BLaER1 (cell line): ENCODE data around the gene TEP1.
"Not testable (repeated sequence)": the region's sequence is repeated elsewhere in the genome, so short reads cannot be mapped to it uniquely, and the experiment has no call there.

Experiments
- H3K27ac ChIP-seq: shearing (Covaris generic); formaldehyde crosslinking; 2 replicates; pipeline ENCODE4 v1.8.1; 2022
- H3K27me3 ChIP-seq: shearing (Covaris generic); formaldehyde crosslinking; 2 replicates; pipeline ENCODE4 v1.8.1; 2022
- H3K36me3 ChIP-seq: shearing (Covaris generic); formaldehyde crosslinking; 2 replicates; pipeline ENCODE4 v1.8.1; 2022
- H3K4me1 ChIP-seq: shearing (Covaris generic); formaldehyde crosslinking; 2 replicates; pipeline ENCODE4 v1.8.1; 2022
- H3K4me2 ChIP-seq: shearing (Covaris generic); formaldehyde crosslinking; 2 replicates; pipeline ENCODE4 v1.8.1; 2022
- H3K4me3 ChIP-seq: shearing (Covaris generic); formaldehyde crosslinking; 2 replicates; pipeline ENCODE4 v1.8.1; 2022
- H3K9ac ChIP-seq: shearing (Covaris generic); formaldehyde crosslinking; 2 replicates; pipeline ENCODE4 v1.8.1; 2022
- H3K9me3 ChIP-seq: shearing (Covaris generic); formaldehyde crosslinking; 2 replicates; pipeline ENCODE4 v1.8.1; 2022
- H4K20me1 ChIP-seq: shearing (Covaris generic); formaldehyde crosslinking; 2 replicates; pipeline ENCODE4 v1.8.1; 2022
- Cebpa-rat ChIP-seq: shearing (Covaris generic); IDR thresholded peaks from 2 replicates; pipeline ENCODE4 v1.8.1; 2022

TEP1 gene

GRCh38 chr14:20446889-20447288 lies 33.6 kb upstream of the TEP1 start:
- TF ChIP-seq Cebpa-rat: no peak
- peaks cover 43% of the 10 kb centered on the region for H3K4me1 ChIP-seq
- no peak overlapping the region for H3K4me3 ChIP-seq
- no peaks in the 10 kb centered on the region for H4K20me1 ChIP-seq
- peaks cover 18% of the 10 kb centered on the region for H3K9me3 ChIP-seq
- peaks cover 96% of the 10 kb centered on the region for H3K36me3 ChIP-seq
- H3K27me3 ChIP-seq: no peaks in the 10 kb centered on the region
- H3K4me2 ChIP-seq: no peak overlapping the region
- H3K9ac ChIP-seq: no peak overlapping the region
- no peak overlapping the region for H3K27ac ChIP-seq

DNA sequence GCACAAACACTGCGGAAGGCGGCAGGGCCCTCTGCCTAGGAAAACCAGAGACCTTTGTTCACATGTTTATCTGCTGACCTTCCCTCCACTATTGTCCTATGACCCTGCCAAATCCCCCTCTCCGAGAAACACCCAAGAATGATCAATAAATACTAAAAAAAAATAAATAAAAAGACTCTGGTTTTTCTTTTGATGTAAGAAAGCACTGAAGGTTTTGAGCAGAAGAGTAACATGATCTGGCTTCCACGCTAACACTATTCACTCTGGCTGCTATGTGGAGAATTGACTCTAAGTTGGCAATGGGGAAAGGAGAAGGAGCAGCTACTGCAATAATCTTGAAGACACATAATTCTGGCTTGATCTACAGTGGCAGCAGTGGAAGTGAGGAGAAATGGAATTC lies 30.3 kb upstream of the TEP1 start:
- H3K27ac ChIP-seq, H4K20me1 ChIP-seq, H3K4me2 ChIP-seq, H3K27me3 ChIP-seq, H3K4me3 ChIP-seq, H3K9ac ChIP-seq: not testable (repeated sequence)
- Histone ChIP-seq H3K4me1 (peaks cover 61% of the 10 kb centered on the region), H3K9me3 (peaks cover 18% of the 10 kb centered on the region), H3K36me3 (peaks cover 66% of the 10 kb centered on the region)

DNA sequence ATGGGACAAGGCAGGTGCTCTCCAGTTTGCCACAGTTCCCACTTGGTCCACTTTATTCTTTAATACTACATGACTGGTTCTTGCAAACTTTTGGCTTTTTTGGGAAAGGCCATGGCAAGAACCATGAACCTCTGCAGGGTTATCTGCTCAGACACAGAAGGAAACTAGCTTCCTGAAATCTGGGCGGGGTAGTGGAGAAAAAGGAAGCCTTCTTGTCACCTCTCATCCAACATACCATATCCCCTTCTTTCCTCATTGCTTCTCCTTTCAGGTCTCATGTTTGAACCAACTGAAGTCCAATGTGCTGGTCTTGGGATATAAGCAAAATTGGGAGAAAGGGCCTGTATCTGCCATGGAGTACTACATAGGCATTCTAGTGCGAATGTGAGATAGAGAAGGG lies 28.2 kb upstream of the TEP1 start:
- Histone ChIP-seq H3K36me3 (peaks cover 44% of the 10 kb centered on the region), H3K4me1 (peaks cover 66% of the 10 kb centered on the region), H3K27me3 (no peaks in the 10 kb centered on the region), H3K9ac (no peak overlapping the region), H3K4me2 (peak overlapping the region; percentile 67), H3K4me3 (no peak overlapping the region), H3K27ac (peak overlapping the region; percentile 47; the same call in 1 of the 2 replicates), H3K9me3 (peaks cover 18% of the 10 kb centered on the region), H4K20me1 (no peaks in the 10 kb centered on the region)
- no peak for TF ChIP-seq Cebpa-rat

DNA sequence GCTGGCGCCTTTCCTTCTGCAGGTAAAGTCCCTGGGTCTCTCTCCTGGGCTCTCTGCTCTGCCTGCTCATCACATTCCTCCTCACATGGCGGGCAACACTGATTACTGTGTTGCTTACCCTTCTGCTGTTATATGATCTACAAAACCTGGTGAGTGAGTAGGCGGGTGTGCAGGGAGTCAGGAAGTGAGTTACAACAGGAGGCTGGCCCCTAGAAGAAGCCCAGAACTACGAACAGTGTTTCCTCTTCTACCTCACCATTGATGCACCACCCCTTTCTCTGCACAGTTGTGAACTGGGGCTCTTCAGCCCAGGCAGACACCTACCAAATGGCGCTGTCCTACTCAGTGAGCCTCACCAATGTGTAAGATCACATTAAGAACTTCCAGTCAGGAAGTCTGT lies 27.6 kb upstream of the TEP1 start:
- Histone ChIP-seq H4K20me1 (no peaks in the 10 kb centered on the region), H3K9ac (no peak overlapping the region), H3K4me2 (peak overlapping the region; percentile 67), H3K27ac (peak overlapping the region; percentile 47), H3K4me1 (peaks cover 66% of the 10 kb centered on the region), H3K9me3 (peaks cover 18% of the 10 kb centered on the region), H3K27me3 (no peaks in the 10 kb centered on the region), H3K4me3 (no peak overlapping the region), H3K36me3 (peaks cover 39% of the 10 kb centered on the region)
- no peak for TF ChIP-seq Cebpa-rat

DNA sequence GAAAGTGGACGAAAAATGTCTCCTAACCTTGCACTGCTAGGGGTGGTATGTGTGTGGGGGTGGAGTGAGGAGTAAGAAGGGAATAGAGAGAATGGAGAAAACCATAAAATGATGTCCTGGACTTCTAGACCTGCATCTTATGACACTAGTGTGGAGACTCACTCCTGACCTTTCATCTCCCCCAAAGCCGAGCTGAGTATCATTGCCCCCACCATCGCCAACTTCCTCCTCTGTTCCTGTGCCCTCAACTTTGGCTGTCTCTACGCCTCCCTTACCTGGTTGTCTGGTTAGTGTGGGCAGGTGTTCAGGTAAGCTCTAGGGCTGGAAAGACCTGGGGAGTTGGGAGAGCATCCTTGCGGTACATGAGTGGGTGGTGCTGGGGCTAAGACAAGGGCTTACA lies 27.2 kb upstream of the TEP1 start:
- H3K27me3 ChIP-seq: no peaks in the 10 kb centered on the region
- no peak overlapping the region for H3K4me3 ChIP-seq
- H4K20me1 ChIP-seq: no peaks in the 10 kb centered on the region
- H3K9me3 ChIP-seq: peaks cover 18% of the 10 kb centered on the region
- TF ChIP-seq Cebpa-rat: no peak
- peaks cover 34% of the 10 kb centered on the region for H3K36me3 ChIP-seq
- H3K4me1 ChIP-seq: peaks cover 66% of the 10 kb centered on the region
- peak overlapping the region; percentile 67 for H3K4me2 ChIP-seq
- no peak overlapping the region for H3K9ac ChIP-seq
- peak overlapping the region; percentile 47 for H3K27ac ChIP-seq

- H3K27ac ChIP-seq: no peak overlapping the region
- peaks cover 82% of the 10 kb centered on the region for H3K4me1 ChIP-seq
- peaks cover 16% of the 10 kb centered on the region for H3K36me3 ChIP-seq
- H3K4me2 ChIP-seq: peak overlapping the region; percentile 97
- no peak overlapping the region for H3K4me3 ChIP-seq
- no peak for TF ChIP-seq Cebpa-rat
- H4K20me1 ChIP-seq: no peaks in the 10 kb centered on the region
- peaks cover 11% of the 10 kb centered on the region for H3K9me3 ChIP-seq
- H3K9ac ChIP-seq: no peak overlapping the region
- H3K27me3 ChIP-seq: no peaks in the 10 kb centered on the region
These were observed 25.4 kb upstream of the TEP1 start for GRCh38 chr14:20438664-20439063.

DNA sequence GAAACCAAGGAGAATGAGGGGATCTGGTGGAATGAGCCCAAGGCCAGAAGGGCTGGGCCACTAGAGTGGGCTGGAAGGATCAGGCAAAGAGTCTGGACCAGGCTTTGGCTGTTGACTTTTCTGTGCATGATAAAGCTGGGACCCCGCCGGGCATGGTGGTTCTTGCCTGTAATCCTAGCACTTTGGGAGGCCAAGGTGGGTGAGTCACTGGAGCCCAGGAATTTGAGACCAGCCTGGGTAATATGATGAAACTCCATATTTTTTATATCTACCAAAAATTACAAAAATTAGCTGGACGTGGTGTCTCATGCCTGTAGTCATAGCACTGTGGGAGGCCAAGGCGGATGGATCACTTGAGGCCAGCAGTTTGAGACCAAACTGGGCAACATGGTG lies 23.1 kb upstream of the TEP1 start:
- Histone ChIP-seq H3K4me2 (peak overlapping the region; percentile 97), H3K27me3 (no peaks in the 10 kb centered on the region), H3K36me3 (no peaks in the 10 kb centered on the region), H3K9ac (peak overlapping the region; percentile 83; the same call in 1 of the 2 replicates), H3K9me3 (no peaks in the 10 kb centered on the region), H4K20me1 (no peaks in the 10 kb centered on the region), H3K4me1 (peaks cover 96% of the 10 kb centered on the region), H3K27ac (peak overlapping the region; percentile 90), H3K4me3 (peak overlapping the region; percentile 68; the same call in 1 of the 2 replicates)
- TF ChIP-seq Cebpa-rat: no peak

DNA sequence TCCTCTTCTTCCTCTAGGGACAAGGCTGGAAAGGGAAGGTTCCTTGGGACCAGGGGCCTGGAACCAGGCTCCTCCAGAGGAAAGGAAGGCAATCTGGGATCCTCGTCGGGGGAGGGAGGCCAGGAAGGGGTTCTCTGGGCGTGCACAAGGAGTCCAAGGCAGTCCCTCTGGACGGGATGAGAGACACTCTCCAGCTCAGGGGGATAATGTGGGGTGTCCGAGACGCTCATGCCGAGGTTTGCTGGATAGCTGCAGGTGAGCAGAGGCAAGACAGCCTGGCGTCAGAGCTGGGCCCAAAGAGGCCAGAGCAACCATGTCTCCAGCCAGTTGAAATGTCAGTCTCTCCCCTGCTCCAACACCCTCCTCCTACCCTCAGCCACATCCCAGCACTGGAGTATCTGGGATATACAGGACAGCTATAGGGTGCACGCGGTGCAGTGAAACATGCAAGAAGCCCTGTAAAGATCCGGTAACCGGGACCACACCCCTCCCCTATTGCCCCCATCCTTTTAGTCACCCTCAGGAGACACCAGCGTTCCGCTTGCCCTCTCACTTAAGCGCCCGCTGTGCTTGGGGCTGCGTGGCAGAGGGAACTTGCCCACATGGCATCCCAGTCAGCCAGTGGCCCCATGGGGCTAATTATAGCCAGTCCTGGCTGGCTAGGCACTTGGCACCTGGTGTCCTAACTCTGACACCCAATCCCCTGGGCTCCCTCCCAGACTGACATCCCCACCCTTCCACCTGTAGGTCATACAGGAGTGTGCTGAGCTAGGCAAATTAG lies 22.5 kb upstream of the TEP1 start, which contains the start of gene KLHL33:
Gene KLHL33, minus strand, starts transcription at position 585 of the 781 bp plus-strand sequence. Its CDS starts 355 bp downstream, at position 230.
- Histone ChIP-seq H4K20me1 (no peaks in the 10 kb centered on the region), H3K4me3 (peak within 1 kb of the TSS; percentile 68), H3K36me3 (peaks cover under 1% of the 10 kb centered on the region; the same call in 1 of the 2 replicates), H3K4me1 (peaks cover 96% of the 10 kb centered on the region), H3K9me3 (no peaks in the 10 kb centered on the region), H3K27ac (peak within 1 kb of the TSS; percentile 90), H3K9ac (peak within 1 kb of the TSS; percentile 83), H3K4me2 (peak within 1 kb of the TSS; percentile 97), H3K27me3 (no peaks in the 10 kb centered on the region)
- no peak for TF ChIP-seq Cebpa-rat

GRCh38 chr14:20434701-20435581 lies 21.6 kb upstream of the TEP1 start:
- Histone ChIP-seq H3K4me2 (peak overlapping the region; percentile 97), H4K20me1 (no peaks in the 10 kb centered on the region), H3K36me3 (peaks cover 9% of the 10 kb centered on the region), H3K27me3 (no peaks in the 10 kb centered on the region), H3K4me1 (peaks cover 96% of the 10 kb centered on the region), H3K27ac (peak overlapping the region; percentile 90), H3K9me3 (no peaks in the 10 kb centered on the region), H3K9ac (peak overlapping the region; percentile 83), H3K4me3 (peak overlapping the region; percentile 68)
- no peak for TF ChIP-seq Cebpa-rat
